Activated naive CD8-positive, alpha-beta T cell treated with anti-CD3 and anti-CD28 coated beads for 36 hours (primary cell): ENCODE data around the gene PDHX. TPM values are rescaled to one million over a fixed set of nuclear protein-coding genes. Genes with fewer than 3 reads are reported as not detected.

ENCODE experiments used
- DNase-seq: peaks from one replicate; pipeline ENCODE4 v3.0.0; 2021
- H3K27ac Mint-ChIP-seq: one replicate; pipeline ENCODE4 v1.8.0; 2022; ENCODE audit warnings: mild to moderate bottlenecking, moderate library complexity, mixed read lengths
- H3K27me3 Mint-ChIP-seq: one replicate; pipeline ENCODE4 v1.8.0; 2022; ENCODE audit warnings: mild to moderate bottlenecking, mixed read lengths
- H3K36me3 Mint-ChIP-seq: one replicate; pipeline ENCODE4 v1.8.0; 2021; ENCODE audit warnings: mild to moderate bottlenecking, mixed read lengths
- H3K4me1 Mint-ChIP-seq: one replicate; pipeline ENCODE4 v1.8.0; 2021; ENCODE audit warnings: mixed read lengths
- H3K4me3 Mint-ChIP-seq: one replicate; pipeline ENCODE4 v1.8.0; 2022; ENCODE audit warnings: mild to moderate bottlenecking, moderate library complexity, mixed read lengths
- H3K9me3 Mint-ChIP-seq: one replicate; pipeline ENCODE4 v1.8.0; 2022; ENCODE audit warnings: mixed read lengths
- total RNA-seq, 2 experiments: library from RNA; stranded (reverse); gene quantifications; one replicate each; pipeline ENCODE4 v1.2.3, GENCODE V29; 2021

PDHX gene
- total RNA-seq, 2 experiments from 2014 or later, result 45.3 to 46.9 TPM

- Mint-ChIP-seq H3K4me3 (no peak overlapping the region), H3K27me3 (no peaks in the 10 kb centered on the region), H3K36me3 (peaks cover 7% of the 10 kb centered on the region), H3K4me1 (no peaks in the 10 kb centered on the region), H3K27ac (no peak overlapping the region), H3K9me3 (no peaks in the 10 kb centered on the region)
- no peak for DNase-seq
Measured at GRCh38 chr11:34960277-34960676, 43.9 kb downstream of the PDHX start.

- no peak overlapping the region for H3K27ac Mint-ChIP-seq
- no peak for DNase-seq
- no peak overlapping the region for H3K4me3 Mint-ChIP-seq
- H3K9me3 Mint-ChIP-seq, result no peaks in the 10 kb centered on the region
- H3K27me3 Mint-ChIP-seq, result no peaks in the 10 kb centered on the region
- H3K4me1 Mint-ChIP-seq, result no peaks in the 10 kb centered on the region
- peaks cover 13% of the 10 kb centered on the region for H3K36me3 Mint-ChIP-seq
Measured at GRCh38 chr11:34962034-34962433, 45.6 kb downstream of the PDHX start.

GRCh38 chr11:34963351-34963750 lies 46.9 kb downstream of the PDHX start:
- no peak for DNase-seq
- Mint-ChIP-seq H3K36me3 (peaks cover 15% of the 10 kb centered on the region), H3K4me1 (no peaks in the 10 kb centered on the region), H3K27ac (no peak overlapping the region), H3K9me3 (no peaks in the 10 kb centered on the region), H3K4me3 (no peak overlapping the region), H3K27me3 (no peaks in the 10 kb centered on the region)

- peaks cover 21% of the 10 kb centered on the region for H3K36me3 Mint-ChIP-seq
- H3K27me3 Mint-ChIP-seq, result no peaks in the 10 kb centered on the region
- no peak overlapping the region for H3K4me3 Mint-ChIP-seq
- DNase-seq, result no peak
- H3K4me1 Mint-ChIP-seq, result no peaks in the 10 kb centered on the region
- no peak overlapping the region for H3K27ac Mint-ChIP-seq
- H3K9me3 Mint-ChIP-seq, result no peaks in the 10 kb centered on the region
Measured at GRCh38 chr11:34964610-34965331, 48.4 kb downstream of the PDHX start.

DNA sequence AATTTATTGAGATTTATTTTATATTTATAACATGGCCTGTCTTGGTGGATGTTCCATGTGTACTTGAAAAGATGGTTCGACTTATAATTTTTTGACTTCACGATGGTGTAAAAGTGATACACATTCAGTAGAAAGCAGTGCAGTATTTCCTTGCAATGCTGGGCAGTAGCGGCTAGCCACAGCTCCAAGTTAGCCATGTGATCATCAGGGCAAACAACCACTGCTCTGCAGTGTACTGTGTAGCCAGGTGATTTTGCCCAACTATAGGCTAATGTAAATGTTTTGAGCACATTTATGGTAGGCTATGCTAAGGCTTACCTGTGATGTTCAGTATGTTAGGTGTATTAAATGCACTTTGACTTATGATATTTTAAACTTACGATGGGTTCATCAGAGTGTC lies 52.4 kb downstream of the PDHX start:
- Mint-ChIP-seq H3K27ac (no peak overlapping the region), H3K4me1 (peaks cover 5% of the 10 kb centered on the region), H3K4me3 (no peak overlapping the region), H3K27me3 (no peaks in the 10 kb centered on the region), H3K36me3 (peaks cover 38% of the 10 kb centered on the region), H3K9me3 (no peaks in the 10 kb centered on the region)
- DNase-seq, result no peak

DNA sequence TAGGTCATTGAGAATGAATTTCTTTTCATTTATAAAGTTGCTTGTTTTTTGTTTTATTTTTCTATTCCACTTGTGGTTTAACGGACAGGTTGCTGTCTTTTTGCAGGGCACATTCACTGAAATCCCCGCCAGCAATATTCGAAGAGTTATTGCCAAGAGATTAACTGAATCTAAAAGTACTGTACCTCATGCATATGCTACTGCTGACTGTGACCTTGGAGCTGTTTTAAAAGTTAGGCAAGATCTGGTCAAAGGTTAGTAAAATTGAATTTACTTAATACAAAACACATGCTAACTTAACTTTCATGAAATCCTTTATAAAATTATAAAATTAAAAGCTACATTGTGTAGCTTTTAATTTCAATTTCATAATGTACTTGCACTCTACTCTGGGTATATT lies 53.6 kb downstream of the PDHX start:
- H3K36me3 Mint-ChIP-seq, result peaks cover 41% of the 10 kb centered on the region
- DNase-seq, result no peak
- H3K27me3 Mint-ChIP-seq, result no peaks in the 10 kb centered on the region
- H3K27ac Mint-ChIP-seq, result no peak overlapping the region
- peaks cover 5% of the 10 kb centered on the region for H3K4me1 Mint-ChIP-seq
- H3K4me3 Mint-ChIP-seq, result no peak overlapping the region
- H3K9me3 Mint-ChIP-seq, result no peaks in the 10 kb centered on the region

- DNase-seq, result no peak
- Mint-ChIP-seq H3K27me3 (no peaks in the 10 kb centered on the region), H3K4me1 (peaks cover 10% of the 10 kb centered on the region), H3K27ac (no peak overlapping the region), H3K36me3 (peaks cover 46% of the 10 kb centered on the region), H3K9me3 (no peaks in the 10 kb centered on the region), H3K4me3 (no peak overlapping the region)
Measured at GRCh38 chr11:34970480-34970879, 54.1 kb downstream of the PDHX start.

GRCh38 chr11:34971928-34972327 lies 55.5 kb downstream of the PDHX start:
- Mint-ChIP-seq H3K27me3 (no peaks in the 10 kb centered on the region), H3K4me3 (no peak overlapping the region), H3K9me3 (no peaks in the 10 kb centered on the region), H3K36me3 (peaks cover 51% of the 10 kb centered on the region), H3K27ac (no peak overlapping the region), H3K4me1 (peaks cover 11% of the 10 kb centered on the region)
- DNase-seq, result no peak

DNA sequence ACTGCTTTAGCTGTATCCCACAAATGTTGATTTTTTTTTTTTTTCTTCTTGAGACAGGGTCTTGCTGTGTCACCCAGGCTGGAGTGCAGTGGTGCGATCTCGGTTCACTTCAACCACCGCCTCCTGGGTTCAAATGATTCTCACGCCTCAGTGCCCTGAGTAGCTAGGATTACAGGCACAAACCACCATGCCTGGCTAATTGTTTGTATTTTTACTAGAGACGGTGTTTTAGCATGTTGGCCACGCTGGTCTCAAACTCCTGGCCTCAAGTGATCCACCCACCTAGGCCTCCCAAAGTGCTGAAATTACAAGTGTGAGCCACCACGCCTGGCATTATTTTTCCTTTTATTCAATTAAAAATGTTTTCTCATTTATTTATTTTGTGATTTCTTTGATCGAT lies 55.9 kb downstream of the PDHX start:
- DNase-seq, result no peak
- Mint-ChIP-seq H3K9me3 (no peaks in the 10 kb centered on the region), H3K4me3 (no peak overlapping the region), H3K27me3 (no peaks in the 10 kb centered on the region), H3K36me3 (peaks cover 51% of the 10 kb centered on the region), H3K4me1 (peaks cover 14% of the 10 kb centered on the region), H3K27ac (no peak overlapping the region)

- H3K27ac Mint-ChIP-seq, result no peak overlapping the region
- peaks cover 49% of the 10 kb centered on the region for H3K36me3 Mint-ChIP-seq
- H3K27me3 Mint-ChIP-seq, result no peaks in the 10 kb centered on the region
- no peaks in the 10 kb centered on the region for H3K9me3 Mint-ChIP-seq
- DNase-seq, result no peak
- peaks cover 18% of the 10 kb centered on the region for H3K4me1 Mint-ChIP-seq
- H3K4me3 Mint-ChIP-seq, result no peak overlapping the region
Measured at GRCh38 chr11:34972892-34973291, 56.5 kb downstream of the PDHX start.

DNA sequence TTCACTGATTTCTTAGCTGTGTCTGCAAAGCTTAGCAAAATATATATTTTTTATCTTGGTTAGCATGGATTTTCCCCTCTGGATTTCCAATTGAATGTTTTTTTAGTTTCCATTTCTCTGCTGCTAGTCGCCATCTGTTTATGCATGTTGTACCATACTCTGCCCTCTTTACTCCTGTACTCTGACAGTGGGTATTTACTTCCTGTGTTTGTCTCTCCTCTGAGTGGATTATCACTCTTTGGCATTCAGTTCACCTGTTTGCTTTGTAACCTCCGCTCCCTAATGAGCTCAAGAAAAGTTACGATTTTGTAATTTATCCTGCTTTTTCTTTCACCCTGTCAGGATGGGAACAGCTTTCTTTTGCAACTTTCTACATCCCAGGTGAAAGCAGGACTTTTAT lies 59.1 kb downstream of the PDHX start:
- Mint-ChIP-seq H3K4me3 (no peak overlapping the region), H3K9me3 (peaks cover 1% of the 10 kb centered on the region), H3K36me3 (peaks cover 48% of the 10 kb centered on the region), H3K4me1 (peaks cover 13% of the 10 kb centered on the region), H3K27ac (no peak overlapping the region), H3K27me3 (no peaks in the 10 kb centered on the region)
- no peak for DNase-seq

DNA sequence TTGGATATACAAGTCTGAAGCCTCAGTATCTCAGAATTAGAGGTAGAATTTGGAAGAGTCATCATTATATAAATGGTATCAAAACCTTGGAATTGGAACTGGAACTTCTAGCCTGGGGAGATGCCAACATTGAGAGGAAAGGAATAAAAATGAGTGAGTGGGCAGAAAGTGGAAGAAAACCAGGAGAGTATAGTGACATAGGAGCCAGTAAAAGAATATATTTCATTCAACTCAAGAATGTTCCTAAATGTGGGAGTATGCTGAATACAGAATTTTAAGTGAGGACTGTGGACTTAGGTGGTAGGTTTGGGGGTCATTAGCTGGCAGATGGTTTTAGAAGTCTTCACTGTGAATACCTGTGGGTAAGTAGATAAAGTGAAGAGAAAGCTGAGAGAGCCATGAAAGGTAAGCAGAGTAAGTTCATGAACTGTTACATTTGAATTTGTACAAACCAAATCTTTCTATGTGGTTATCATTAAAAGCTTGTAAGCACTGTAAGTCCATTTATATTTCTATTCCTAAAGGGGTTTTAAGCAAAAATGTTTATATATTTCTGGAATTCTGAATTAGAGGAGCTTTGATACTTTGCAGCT lies 60.2 kb downstream of the PDHX start:
- DNase-seq, result no peak
- H3K4me3 Mint-ChIP-seq, result no peak overlapping the region
- no peaks in the 10 kb centered on the region for H3K27me3 Mint-ChIP-seq
- peaks cover 47% of the 10 kb centered on the region for H3K36me3 Mint-ChIP-seq
- H3K9me3 Mint-ChIP-seq, result peaks cover 4% of the 10 kb centered on the region
- H3K4me1 Mint-ChIP-seq, result peaks cover 16% of the 10 kb centered on the region
- H3K27ac Mint-ChIP-seq, result no peak overlapping the region

DNA sequence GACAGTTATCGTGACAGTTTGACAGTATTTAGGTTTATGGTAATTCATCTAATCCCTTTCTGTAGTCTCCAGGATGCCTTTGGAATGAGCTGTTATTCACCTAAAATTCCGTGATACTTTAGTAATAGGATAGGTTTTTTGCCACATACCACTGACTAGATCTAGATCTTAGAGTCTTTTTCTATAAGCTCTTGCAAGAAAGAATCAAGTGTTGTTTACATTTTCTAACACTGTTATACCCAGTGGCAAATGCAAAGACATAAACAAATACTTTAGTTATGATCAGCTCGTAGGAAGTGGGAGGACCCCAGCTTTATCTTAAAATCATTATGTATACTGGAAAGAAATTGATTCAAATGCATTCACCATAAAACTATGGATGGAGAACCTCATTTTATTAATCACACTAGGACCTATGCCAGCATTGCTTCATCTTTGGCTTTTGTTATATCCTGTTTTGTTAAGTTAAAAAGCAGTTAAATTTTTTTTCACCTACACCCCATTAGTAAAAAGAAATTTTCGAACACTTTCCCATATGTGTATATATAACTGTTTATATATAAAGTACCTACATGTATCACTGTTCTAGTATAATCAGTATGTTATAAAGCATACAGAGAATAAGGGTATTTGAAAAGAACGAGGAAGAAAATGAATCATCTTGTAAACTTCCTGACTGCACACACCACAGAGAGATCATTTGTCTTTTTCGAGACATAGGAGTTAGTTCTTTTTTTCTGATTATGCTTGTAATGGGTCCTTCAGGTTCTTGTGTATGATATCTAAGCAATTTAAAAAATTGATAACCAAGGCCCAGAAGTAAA lies 60.9 kb downstream of the PDHX start:
- H3K9me3 Mint-ChIP-seq, result peaks cover 4% of the 10 kb centered on the region
- H3K36me3 Mint-ChIP-seq, result peaks cover 51% of the 10 kb centered on the region
- H3K27ac Mint-ChIP-seq, result no peak overlapping the region
- H3K4me1 Mint-ChIP-seq, result peaks cover 16% of the 10 kb centered on the region
- H3K27me3 Mint-ChIP-seq, result no peaks in the 10 kb centered on the region
- DNase-seq, result no peak
- no peak overlapping the region for H3K4me3 Mint-ChIP-seq

GRCh38 chr11:34978236-34979191 lies 62.1 kb downstream of the PDHX start:
- Mint-ChIP-seq H3K4me1 (peaks cover 16% of the 10 kb centered on the region), H3K4me3 (no peak overlapping the region), H3K27ac (no peak overlapping the region), H3K9me3 (peaks cover 4% of the 10 kb centered on the region), H3K36me3 (peaks cover 50% of the 10 kb centered on the region), H3K27me3 (no peaks in the 10 kb centered on the region)
- no peak for DNase-seq
